ENCODE data around the gene SOX15. TPM values are rescaled to one million over a fixed set of nuclear protein-coding genes. Genes with fewer than 3 reads are reported as not detected.
A peak's percentile ranks its signal among the peaks of the same experiment; 100 is the strongest.

Gene SOX15
- total and polyA plus RNA-seq, 2 experiments from 2014 or later, result 0.71 TPM; not detected in 1

GRCh38 chr17:7623661-7624060 lies 33.8 kb upstream of the SOX15 start:
- no peaks in the 10 kb centered on the region for H3F3A ChIP-seq (ENCODE audit: insufficient read depth)
- no peaks in the 10 kb centered on the region for H3K9me3 ChIP-seq (ENCODE audit: low read depth)
- H3K4me1 ChIP-seq (ENCODE audit: insufficient read depth), result no peaks in the 10 kb centered on the region
- in situ Hi-C loops (cut with MboI), result no loop called here
- H3K4me2 ChIP-seq (ENCODE audit: unreplicated experiment), result no peak overlapping the region
- H3K9ac ChIP-seq, result no peak overlapping the region
- H3K36me3 ChIP-seq (ENCODE audit: low read depth), result no peaks in the 10 kb centered on the region
- H4K20me1 ChIP-seq (ENCODE audit: insufficient read depth), result no peaks in the 10 kb centered on the region
- TF ChIP-seq EZH2phosphoT487 (IDR thresholded peaks at IDR 0.05; ENCODE audit: insufficient read depth, low read depth) (no peak), EZH2 (IDR thresholded peaks at IDR 0.05; ENCODE audit: insufficient read depth, poor library complexity, severe bottlenecking) (no peak)
- no peak for DNase-seq
- no peak overlapping the region for H3K4me3 ChIP-seq
- no peaks in the 10 kb centered on the region for H3K9me2 ChIP-seq (ENCODE audit: insufficient read depth)
- H3K27ac ChIP-seq, result no peak overlapping the region
- H3K27me3 ChIP-seq (replicated peaks; ENCODE audit: insufficient read depth), result no peaks in the 10 kb centered on the region
- H3K79me2 ChIP-seq (ENCODE audit: insufficient read depth), result peaks cover 12% of the 10 kb centered on the region
- WGBS, 2 experiments (ENCODE audit: low coverage in 1 of 2, low lambda C conversion rate in 2 of 2, missing lambda C conversion rate in 2 of 2), result 63% methylated on average over 5 of the region's 5 CpGs
- no peak overlapping the region for H2AFZ ChIP-seq

DNA sequence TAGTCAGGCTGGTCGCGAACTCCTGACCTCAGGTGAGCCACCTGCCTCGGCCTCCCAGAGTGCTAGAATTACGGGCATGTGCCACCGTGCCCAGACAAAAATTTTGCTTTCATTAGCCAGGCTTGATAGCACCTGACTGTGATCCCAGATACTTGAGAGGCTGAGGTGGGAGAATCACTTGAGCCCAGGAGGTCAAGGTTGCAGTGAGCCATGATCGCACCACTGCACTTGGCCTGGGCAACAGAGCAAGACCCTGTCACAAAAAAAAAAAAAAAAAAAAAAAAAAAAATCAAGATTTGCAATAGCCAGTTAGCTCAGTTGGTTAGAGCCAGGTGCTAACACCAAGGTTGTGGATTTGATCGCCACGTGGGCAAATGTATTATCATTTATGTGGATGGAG lies 30.9 kb upstream of the SOX15 start:
- Histone ChIP-seq H3K4me3 (no peak overlapping the region), H3K27me3 (replicated peaks; ENCODE audit: insufficient read depth) (no peaks in the 10 kb centered on the region), H3K9me3 (ENCODE audit: low read depth) (no peaks in the 10 kb centered on the region), H4K20me1 (ENCODE audit: insufficient read depth) (no peaks in the 10 kb centered on the region), H3K9me2 (ENCODE audit: insufficient read depth) (no peaks in the 10 kb centered on the region), H3F3A (ENCODE audit: insufficient read depth) (no peaks in the 10 kb centered on the region), H3K9ac (no peak overlapping the region), H3K79me2 (ENCODE audit: insufficient read depth) (no peaks in the 10 kb centered on the region), H3K4me1 (ENCODE audit: insufficient read depth) (no peaks in the 10 kb centered on the region), H3K4me2 (ENCODE audit: unreplicated experiment) (no peak overlapping the region), H3K36me3 (ENCODE audit: low read depth) (no peaks in the 10 kb centered on the region), H3K27ac (no peak overlapping the region), H2AFZ (no peak overlapping the region)
- TF ChIP-seq EZH2phosphoT487 (IDR thresholded peaks at IDR 0.05; ENCODE audit: insufficient read depth, low read depth), result no peak
- WGBS, 2 experiments (ENCODE audit: low coverage in 1 of 2, low lambda C conversion rate in 2 of 2, missing lambda C conversion rate in 2 of 2), result 93 to 96% methylated on average over 8 of the region's 8 CpGs
- no peak for DNase-seq
- in situ Hi-C loops (cut with MboI), result no loop called here

DNA sequence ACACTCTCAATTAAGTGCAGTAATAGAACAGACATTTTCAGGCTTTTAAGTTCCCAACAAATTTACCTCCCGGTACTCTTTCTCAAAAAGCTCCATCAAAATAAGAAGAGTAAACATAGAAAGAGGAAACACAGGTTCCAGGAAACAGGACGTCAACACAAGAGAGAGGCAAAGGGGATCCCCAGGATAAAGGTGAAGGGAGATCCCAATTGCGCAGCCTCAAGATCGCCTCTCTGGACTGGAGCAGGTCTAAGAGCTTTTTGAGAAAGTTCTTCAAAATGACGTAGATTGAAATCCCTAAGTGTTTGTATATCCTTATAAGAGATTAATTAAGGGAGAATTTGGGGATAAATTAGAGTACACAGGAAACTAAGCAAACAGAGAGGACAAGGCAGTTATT lies 28.7 kb upstream of the SOX15 start:
- no peak overlapping the region for H2AFZ ChIP-seq
- WGBS, 2 experiments (ENCODE audit: low coverage in 1 of 2, low lambda C conversion rate in 2 of 2, missing lambda C conversion rate in 2 of 2), result 81 to 84% methylated on average over 5 of the region's 5 CpGs
- in situ Hi-C loops (cut with MboI), result no loop called here
- no peaks in the 10 kb centered on the region for H3K9me2 ChIP-seq (ENCODE audit: insufficient read depth)
- H3K27me3 ChIP-seq (replicated peaks; ENCODE audit: insufficient read depth), result no peaks in the 10 kb centered on the region
- H3K36me3 ChIP-seq (ENCODE audit: low read depth), result no peaks in the 10 kb centered on the region
- peaks cover 2% of the 10 kb centered on the region for H3K4me1 ChIP-seq (ENCODE audit: insufficient read depth)
- H3K27ac ChIP-seq, result no peak overlapping the region
- no peak overlapping the region for H3K4me2 ChIP-seq (ENCODE audit: unreplicated experiment)
- no peaks in the 10 kb centered on the region for H3K9me3 ChIP-seq (ENCODE audit: low read depth)
- no peaks in the 10 kb centered on the region for H4K20me1 ChIP-seq (ENCODE audit: insufficient read depth)
- no peak for DNase-seq
- 0 out of 2 replicates have a peak, but pooled peaks cover 5% of the 10 kb centered on the region for H3F3A ChIP-seq (ENCODE audit: insufficient read depth)
- TF ChIP-seq EZH2 (IDR thresholded peaks at IDR 0.05; ENCODE audit: insufficient read depth, poor library complexity, severe bottlenecking) (no peak), EZH2phosphoT487 (IDR thresholded peaks at IDR 0.05; ENCODE audit: insufficient read depth, low read depth) (no peak)
- H3K9ac ChIP-seq, result no peak overlapping the region
- no peak overlapping the region for H3K4me3 ChIP-seq
- H3K79me2 ChIP-seq (ENCODE audit: insufficient read depth), result peaks cover 8% of the 10 kb centered on the region

- DNase-seq, result no peak
- Histone ChIP-seq H3K9ac (peak overlapping the region; percentile 76), H3K4me1 (ENCODE audit: insufficient read depth) (peaks cover 26% of the 10 kb centered on the region), H4K20me1 (ENCODE audit: insufficient read depth) (no peaks in the 10 kb centered on the region; the same call in 1 of the 2 replicates), H3K9me2 (ENCODE audit: insufficient read depth) (no peaks in the 10 kb centered on the region), H3K4me2 (ENCODE audit: unreplicated experiment) (peak overlapping the region; percentile 78), H3K4me3 (peak overlapping the region; percentile 74), H3K27ac (peak overlapping the region; percentile 63), H2AFZ (peak overlapping the region; percentile 96), H3K36me3 (ENCODE audit: low read depth) (0 out of 2 replicates have a peak, but pooled peaks cover 9% of the 10 kb centered on the region), H3K79me2 (ENCODE audit: insufficient read depth) (peaks cover 41% of the 10 kb centered on the region), H3F3A (ENCODE audit: insufficient read depth) (0 out of 2 replicates have a peak, but pooled peaks cover 6% of the 10 kb centered on the region), H3K9me3 (ENCODE audit: low read depth) (no peaks in the 10 kb centered on the region), H3K27me3 (replicated peaks; ENCODE audit: insufficient read depth) (no peaks in the 10 kb centered on the region)
- 1 to 3% methylated on average over 24 to 28 of the region's 28 CpGs for whole genome bisulfite sequencing, 2 experiments (ENCODE audit: low coverage in 1 of 2, low lambda C conversion rate in 2 of 2, missing lambda C conversion rate in 2 of 2)
- in situ Hi-C loops (cut with MboI), result no loop called here
- TF ChIP-seq EZH2phosphoT487 (IDR thresholded peaks at IDR 0.05; ENCODE audit: insufficient read depth, low read depth) (no peak), EZH2 (IDR thresholded peaks at IDR 0.05; ENCODE audit: insufficient read depth, poor library complexity, severe bottlenecking) (no peak)
Observed at GRCh38 chr17:7615265-7615747, 25.4 kb upstream of the SOX15 start.
